H7 (cell line): Measurements from ENCODE around the gene LAMTOR1. TPM values are rescaled to one million over a fixed set of nuclear protein-coding genes. Genes with fewer than 3 reads are reported as not detected.

Experiments used
- DNase-seq: peaks from one replicate; pipeline ENCODE4 v3.0.0; 2012
- H3K27me3 ChIP-seq: 2 replicates; pipeline ENCODE4 v1.6.0; 2011; ENCODE audit warnings: mild to moderate bottlenecking, low read length; ENCODE audit not compliant: control insufficient read depth, insufficient read depth
- H3K36me3 ChIP-seq: replicated peaks from 2 replicates; pipeline ENCODE4 v1.5.1; 2011; ENCODE audit warnings: low read length; ENCODE audit not compliant: control insufficient read depth, insufficient read depth
- H3K4me3 ChIP-seq: 2 replicates; pipeline ENCODE4 v1.5.1; 2011; ENCODE audit warnings: low read depth, mild to moderate bottlenecking, control low read depth, low read length, moderate library complexity; ENCODE audit not compliant: insufficient read depth
- total RNA-seq: library from RNA; depleted of rRNA; stranded (reverse); fragments of >200 nt; shearing (Covaris generic); gene quantifications from 2 replicates; pipeline ENCODE4 v1.2.3, GENCODE V29; 2014

Gene LAMTOR1
- total RNA-seq, 1 experiment from 2014 or later = 114 TPM

DNA sequence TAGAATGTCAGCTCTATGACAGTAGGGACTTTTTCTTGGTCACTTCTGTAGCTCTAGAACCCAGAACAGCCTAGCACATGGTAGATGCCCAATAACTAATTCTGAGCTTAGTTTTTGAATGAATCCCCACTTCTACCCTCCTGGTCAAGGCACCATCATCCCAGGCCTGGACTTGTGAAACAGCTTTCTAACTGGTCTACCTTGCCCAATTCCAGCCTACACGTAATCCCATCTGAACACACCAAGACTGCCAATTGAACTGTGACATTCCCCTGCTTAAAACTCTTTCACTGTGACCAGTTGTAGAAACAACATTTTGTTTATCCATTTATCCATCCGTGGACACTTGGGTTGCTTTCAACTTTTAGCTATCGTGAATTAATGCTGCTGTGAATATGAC is 26.3 kb upstream of the LAMTOR1 start:
- no peak for DNase-seq

DNA sequence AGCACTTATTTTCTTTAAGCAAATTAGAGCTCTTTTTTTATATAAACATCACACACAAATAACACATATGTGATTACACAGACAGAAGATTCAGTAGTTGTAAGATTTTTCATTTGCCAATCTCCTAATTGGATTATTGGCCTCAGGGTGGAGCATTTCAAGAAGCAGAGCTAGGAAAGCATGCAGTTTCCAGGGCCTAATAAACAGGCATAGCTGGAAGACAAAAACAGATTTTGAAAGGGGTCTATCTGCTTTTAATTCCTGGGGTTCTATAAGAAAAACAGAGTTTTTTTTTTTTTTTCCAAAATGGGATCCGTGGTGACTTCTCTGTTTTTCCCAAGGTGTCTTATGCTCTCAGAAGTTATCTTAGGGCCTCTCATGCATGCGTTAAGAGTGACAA is 24.8 kb upstream of the LAMTOR1 start:
- DNase-seq = no peak
- no peaks in the 10 kb centered on the region for H3K36me3 ChIP-seq
- no peaks in the 10 kb centered on the region for H3K27me3 ChIP-seq
- H3K4me3 ChIP-seq = no peak overlapping the region

More for the DNA sequence above, 26.3 kb upstream of the LAMTOR1 start:
- Histone ChIP-seq H3K4me3 (no peak overlapping the region), H3K36me3 (no peaks in the 10 kb centered on the region), H3K27me3 (no peaks in the 10 kb centered on the region)

DNA sequence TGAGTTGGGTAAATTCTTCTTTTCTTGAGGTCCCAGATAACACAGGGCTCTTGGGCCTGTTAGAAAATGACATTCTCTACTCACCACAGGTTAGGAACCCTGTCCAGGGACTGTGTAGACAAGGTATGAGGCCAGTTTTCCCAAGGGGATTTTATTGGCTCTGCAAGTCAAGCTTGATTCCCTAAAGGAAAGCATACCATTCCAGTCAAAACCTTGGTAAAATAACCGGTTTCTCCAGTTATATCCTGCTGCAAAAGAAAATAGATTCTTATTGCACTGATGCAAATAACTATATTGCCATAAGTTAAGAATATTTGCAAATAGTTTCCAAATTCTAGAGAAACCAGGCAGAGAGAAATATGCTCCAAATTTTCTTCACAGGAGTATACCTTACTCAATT is 22.9 kb upstream of the LAMTOR1 start:
- no peaks in the 10 kb centered on the region for H3K27me3 ChIP-seq
- no peaks in the 10 kb centered on the region for H3K36me3 ChIP-seq
- DNase-seq = no peak
- no peak overlapping the region for H3K4me3 ChIP-seq

DNA sequence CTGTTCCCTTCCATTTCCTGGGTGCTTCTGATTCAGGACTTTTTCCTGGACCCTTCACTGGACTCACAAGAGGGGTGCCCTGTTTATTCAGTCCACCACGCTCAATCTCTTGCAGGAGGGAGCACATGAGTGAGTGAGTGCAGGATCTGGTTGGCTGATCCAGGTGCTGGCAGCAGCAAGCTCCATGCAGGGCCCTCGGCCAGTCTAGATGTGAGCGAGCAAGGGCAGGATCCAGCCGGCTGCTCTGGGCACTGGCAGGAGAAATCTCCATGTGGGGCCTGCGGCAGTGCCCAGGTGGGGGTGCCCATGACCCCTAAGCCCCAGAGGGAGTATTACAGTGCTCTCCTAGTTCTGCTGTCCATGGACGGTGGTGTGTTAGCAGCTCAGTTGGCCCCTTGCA is 20.9 kb upstream of the LAMTOR1 start:
- DNase-seq = no peak
- Histone ChIP-seq H3K4me3 (no peak overlapping the region), H3K36me3 (no peaks in the 10 kb centered on the region), H3K27me3 (no peaks in the 10 kb centered on the region)

DNA sequence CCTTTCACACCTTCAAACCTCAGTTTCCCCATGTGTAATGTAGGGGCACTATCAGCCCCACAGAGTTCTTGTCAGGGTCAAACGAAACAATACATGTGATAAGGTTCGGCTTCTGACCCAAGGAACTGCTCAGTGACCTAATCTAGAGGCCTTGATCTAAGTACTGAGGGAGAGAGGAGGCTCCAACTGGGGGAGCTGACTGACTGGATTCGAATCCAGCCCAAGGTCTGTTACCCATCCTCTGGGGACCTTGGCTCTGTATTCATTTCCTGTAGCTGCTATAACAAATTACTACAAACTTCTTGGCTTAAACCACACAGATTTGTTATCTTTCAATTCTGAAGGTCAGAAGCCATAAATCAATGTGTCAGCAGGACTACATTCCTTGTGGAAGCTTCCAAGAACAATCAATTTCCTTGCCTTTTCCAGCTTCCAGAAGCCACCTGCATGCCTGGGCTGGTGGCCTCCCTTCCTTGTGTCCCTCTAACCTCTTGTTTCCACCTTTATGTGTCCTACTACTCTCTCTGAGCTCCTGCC is 20.1 kb upstream of the LAMTOR1 start:
- Histone ChIP-seq H3K36me3 (no peaks in the 10 kb centered on the region), H3K27me3 (no peaks in the 10 kb centered on the region), H3K4me3 (no peak overlapping the region)
- DNase-seq = no peak

DNA sequence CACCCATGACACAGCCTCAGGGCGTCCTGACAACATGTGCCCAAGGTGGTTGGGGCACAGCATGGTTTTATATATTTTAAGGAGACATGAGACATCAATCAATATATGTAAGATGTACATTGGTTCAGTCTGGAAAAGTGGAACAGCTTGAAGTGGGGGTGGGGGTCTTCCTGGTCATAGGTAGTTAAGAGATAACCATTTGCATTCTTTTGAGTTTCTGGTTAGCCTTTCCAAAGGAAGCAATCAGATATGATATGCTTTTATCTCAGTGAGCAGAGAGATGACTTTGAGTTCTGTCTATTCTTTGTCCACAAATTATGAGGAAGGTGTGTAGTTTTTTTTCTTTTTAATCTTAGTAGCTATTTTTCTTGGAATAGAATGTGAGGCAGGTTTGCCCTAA is 19.5 kb upstream of the LAMTOR1 start:
- DNase-seq = no peak
- H3K27me3 ChIP-seq = no peaks in the 10 kb centered on the region
- no peak overlapping the region for H3K4me3 ChIP-seq
- H3K36me3 ChIP-seq = no peaks in the 10 kb centered on the region

DNA sequence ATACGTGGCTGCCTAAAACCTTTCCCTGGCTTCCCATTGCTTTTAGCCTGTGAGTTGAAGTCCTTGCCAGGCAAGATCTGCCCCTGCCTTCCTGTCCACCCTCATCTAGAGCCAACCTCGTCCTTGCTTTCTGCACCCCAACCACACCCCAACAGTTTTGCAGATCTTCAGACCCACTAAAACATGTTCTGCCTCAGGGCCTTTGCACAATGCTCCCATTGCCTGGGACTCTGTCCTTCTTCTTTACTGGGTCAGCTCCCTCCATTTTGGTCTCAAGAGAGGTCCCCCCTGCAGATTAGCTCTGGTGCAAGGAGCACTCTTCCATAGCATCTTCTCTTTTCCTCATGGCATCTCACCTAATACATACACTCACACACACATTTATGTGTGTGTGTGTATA is 17.8 kb upstream of the LAMTOR1 start:
- H3K27me3 ChIP-seq = no peaks in the 10 kb centered on the region; the same call in 1 of the 2 replicates
- no peaks in the 10 kb centered on the region for H3K36me3 ChIP-seq
- DNase-seq = no peak
- H3K4me3 ChIP-seq = no peak overlapping the region

DNA sequence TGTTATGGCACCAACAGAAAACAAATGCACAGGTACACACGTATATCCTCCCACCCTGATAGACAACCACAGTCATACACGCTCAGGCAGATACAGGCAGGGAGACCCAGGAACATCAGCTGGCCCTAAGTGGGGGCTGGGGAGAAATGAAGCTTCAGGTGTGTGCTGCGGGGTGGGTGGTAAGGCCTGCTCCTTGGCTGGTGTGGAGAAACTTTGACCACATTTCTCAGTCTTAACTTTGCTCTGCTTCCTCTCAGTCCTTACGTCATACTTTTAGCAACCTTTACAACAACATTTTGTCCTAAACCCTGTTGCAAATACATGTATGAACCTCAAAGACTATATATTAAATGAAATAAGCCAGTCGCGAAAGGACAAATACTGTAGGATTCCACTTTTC is 16.1 kb upstream of the LAMTOR1 start:
- Histone ChIP-seq H3K36me3 (no peaks in the 10 kb centered on the region), H3K4me3 (no peak overlapping the region), H3K27me3 (no peaks in the 10 kb centered on the region; the same call in none of the 2 replicates)
- DNase-seq = no peak

DNA sequence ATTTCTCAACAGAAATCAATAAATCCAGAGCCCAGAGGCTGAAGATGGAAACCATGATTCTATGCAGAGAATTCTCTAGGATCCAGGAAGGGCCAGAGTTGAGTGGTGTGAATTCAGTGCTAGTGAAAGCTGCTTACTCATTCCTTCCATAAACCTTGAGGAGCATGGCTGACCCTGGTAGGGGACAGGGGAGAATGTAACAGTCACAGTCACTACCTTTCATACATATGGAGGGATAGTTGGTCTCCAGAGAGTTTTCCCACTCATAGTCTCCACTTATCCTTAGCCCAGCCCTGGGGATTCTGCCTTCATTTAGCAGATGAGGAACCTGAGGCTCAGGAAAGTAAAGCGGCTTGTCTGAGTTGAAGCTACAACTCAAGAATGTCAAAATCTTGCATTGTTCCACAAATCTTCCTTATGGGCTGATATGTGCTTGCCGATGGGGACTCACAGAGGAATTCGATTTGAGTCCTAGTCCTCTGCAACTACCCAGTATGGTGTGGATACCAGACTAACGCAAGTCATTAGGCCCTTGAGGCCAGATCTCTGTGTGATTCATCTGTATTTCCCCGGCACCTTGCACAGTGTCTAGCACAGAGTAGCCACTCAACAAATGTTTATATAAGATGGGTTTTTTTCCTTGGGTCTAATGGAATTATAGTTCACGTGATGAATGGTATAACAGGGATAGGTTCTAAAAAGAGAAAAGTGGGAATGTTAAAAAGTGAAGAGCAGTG is 13.1 kb upstream of the LAMTOR1 start:
- no peak overlapping the region for H3K4me3 ChIP-seq
- no peak for DNase-seq
- no peaks in the 10 kb centered on the region; the same call in none of the 2 replicates for H3K27me3 ChIP-seq
- no peaks in the 10 kb centered on the region for H3K36me3 ChIP-seq

DNA sequence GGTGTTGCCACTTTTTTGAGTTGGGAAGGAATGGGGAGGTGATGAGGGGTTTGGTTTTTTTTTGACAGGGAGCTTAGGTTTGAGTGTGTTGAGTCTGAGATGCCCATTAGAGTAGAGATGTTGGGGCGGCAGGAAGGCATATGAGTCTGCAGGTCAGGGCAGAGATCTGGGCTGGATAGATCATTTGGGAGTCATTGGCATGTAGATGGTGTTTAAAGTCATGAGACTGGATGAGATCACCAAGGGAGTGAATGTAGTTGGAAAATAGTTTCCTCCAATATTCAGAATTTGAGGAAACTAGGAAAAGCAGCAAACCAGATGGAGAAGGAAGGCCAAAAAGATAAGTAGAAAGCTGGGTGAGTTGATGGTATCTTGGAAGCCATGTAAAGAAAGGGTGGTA is 11.5 kb upstream of the LAMTOR1 start:
- Histone ChIP-seq H3K27me3 (no peaks in the 10 kb centered on the region; the same call in none of the 2 replicates), H3K4me3 (no peak overlapping the region), H3K36me3 (peaks cover 2% of the 10 kb centered on the region)
- DNase-seq = no peak

DNA sequence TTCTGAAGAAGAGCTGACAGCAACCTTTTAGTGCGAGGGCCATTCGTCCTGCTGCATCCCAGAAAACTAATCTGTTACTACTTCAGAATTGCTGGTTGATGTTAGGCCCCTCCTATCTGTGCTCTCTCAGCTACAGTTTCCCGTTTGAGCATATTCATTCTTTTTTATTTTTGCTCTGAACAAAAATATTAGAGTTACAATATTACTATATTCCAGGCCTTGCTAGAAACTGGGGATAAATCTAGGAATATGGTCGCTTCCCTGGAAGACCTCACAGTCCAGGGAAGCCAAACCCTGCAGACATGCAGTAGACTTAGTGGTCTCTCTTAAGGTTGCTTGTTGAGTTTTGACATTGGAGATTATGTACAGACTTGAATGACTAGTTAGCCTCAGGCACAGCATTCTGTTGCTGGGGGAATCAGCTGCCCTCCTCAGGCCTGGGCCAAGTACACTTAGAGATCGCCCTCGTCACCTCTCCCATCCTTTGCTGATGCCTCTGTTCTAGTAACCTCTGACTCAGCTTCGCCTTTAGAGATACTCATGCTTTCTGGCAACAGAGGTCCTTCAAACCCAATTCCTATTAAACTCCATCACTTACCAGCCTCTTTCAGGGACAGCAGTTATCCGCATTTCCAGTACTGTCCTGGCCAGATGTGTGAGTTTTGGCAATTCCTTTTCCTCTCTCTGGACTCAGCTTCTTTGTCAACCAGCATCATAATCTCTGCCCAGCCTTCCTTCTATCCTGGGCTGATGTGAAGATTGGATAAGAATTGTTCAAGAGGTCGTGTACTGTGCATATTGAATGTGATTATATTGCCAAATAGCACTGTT is 10.1 kb upstream of the LAMTOR1 start:
- Histone ChIP-seq H3K36me3 (peaks cover 2% of the 10 kb centered on the region), H3K27me3 (no peaks in the 10 kb centered on the region; the same call in none of the 2 replicates), H3K4me3 (peak overlapping the region; percentile 81)
- no peak for DNase-seq

DNA sequence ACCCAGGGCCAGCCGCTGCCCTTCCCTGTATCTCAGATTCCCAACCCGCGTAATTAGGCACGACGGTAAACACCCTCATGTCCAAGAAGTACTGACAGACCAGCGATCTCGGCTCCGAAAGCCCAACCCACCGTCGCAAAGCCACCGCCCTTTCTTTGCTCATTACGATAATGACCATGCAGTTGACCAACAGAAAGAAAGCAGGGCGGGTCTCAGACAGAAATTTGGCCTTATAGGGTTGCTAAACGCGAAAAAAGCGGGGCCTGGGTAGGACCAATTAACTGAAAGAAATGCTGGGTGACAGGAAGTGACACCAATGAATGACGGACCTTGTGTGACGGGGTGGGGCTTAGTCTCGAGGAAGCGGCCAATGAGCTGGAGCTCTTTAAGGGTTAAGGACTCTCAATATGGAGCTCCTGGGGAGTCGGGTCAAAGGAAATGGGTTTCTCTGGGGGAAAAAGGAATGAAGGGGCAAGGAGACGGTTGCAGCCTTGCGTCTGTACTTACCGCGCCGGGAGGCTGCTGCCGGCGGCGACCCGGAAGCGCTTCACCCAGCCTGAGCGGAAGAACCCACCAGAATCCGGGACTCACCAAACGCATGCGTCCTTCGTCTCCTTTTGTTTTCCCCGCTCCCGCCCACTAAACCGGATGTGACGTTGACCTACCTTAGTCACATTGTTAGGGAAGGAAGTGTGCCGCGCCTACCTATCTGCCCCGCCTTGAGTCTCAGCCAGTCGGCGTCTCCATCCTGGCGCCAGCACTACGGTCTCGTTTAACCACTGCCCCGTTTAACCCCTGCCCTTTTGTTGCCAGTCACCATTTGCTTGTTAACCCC is 9.3 kb upstream of the LAMTOR1 start, which contains the start of gene ANAPC15:
TSS of gene ANAPC15 (minus strand) at position 553 of the 835 bp plus-strand sequence. CDS start 1,419 bp downstream, outside the sequence.
- peak; percentile 90 for DNase-seq
- Histone ChIP-seq H3K36me3 (peaks cover 2% of the 10 kb centered on the region), H3K4me3 (peak within 1 kb of the TSS; percentile 81), H3K27me3 (no peaks in the 10 kb centered on the region; the same call in none of the 2 replicates)

DNA sequence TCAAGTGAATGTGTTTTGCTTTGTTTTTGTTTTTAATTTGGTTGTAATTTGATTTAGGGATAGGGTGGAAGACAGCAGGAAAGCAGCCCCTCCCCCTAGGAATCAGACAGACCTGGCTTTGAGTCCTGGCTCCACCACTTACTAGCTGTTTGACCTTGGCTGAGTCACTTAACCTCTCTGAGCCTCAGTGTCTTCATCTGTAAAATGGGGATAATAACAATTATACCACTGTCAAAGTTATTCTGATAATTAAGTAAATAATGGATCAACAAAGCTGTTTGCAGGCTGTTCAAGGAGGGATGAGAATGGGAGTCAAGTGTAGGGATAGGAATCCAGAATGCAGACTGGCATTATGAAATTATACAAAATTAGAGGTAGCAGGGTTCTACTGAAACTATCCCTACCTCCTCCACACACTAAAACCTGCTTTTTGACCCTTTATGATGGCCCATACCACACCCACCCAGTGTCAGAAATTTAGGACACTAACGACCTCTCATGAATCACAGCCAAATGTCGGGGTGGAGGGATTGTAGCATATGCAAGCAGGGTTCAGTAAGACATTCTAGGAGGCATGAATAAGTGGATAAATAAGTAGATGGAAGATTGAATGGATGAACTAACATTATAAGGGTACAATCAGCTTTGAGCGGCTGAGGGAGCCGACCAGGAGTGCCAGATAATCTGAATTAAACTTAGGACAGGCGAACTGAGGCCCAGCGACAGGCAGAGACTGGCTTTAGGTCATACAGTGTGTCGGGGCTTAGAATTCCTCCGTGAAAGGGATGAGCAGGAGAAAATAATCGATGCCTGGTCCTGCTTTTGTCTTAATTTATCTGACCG is 8.4 kb upstream of the LAMTOR1 start:
- DNase-seq = no peak
- H3K4me3 ChIP-seq = peak overlapping the region; percentile 81
- peaks cover 2% of the 10 kb centered on the region for H3K36me3 ChIP-seq
- no peaks in the 10 kb centered on the region; the same call in 1 of the 2 replicates for H3K27me3 ChIP-seq
